Glutamatergic neuron (in vitro differentiated cells): Measurements from ENCODE around the gene MRTFA. TPM values are rescaled to one million over a fixed set of nuclear protein-coding genes. Genes with fewer than 3 reads are reported as not detected.

ENCODE experiments used
- DNase-seq: peaks from one replicate; pipeline ENCODE4 v3.0.0; 2022
- H3K27ac Mint-ChIP-seq: one replicate; pipeline ENCODE4 v1.8.0; 2020; ENCODE audit warnings: mild to moderate bottlenecking, mixed read lengths, inconsistent platforms; ENCODE audit not compliant: unreplicated experiment
- H3K27me3 Mint-ChIP-seq: one replicate; pipeline ENCODE4 v1.8.0; 2020; ENCODE audit warnings: mild to moderate bottlenecking, moderate library complexity, mixed read lengths, inconsistent platforms; ENCODE audit not compliant: unreplicated experiment
- H3K36me3 Mint-ChIP-seq: one replicate; pipeline ENCODE4 v1.8.0; 2020; ENCODE audit warnings: mild to moderate bottlenecking, mixed read lengths, inconsistent platforms; ENCODE audit not compliant: unreplicated experiment
- H3K4me1 Mint-ChIP-seq: one replicate; pipeline ENCODE4 v1.8.0; 2020; ENCODE audit warnings: mild to moderate bottlenecking, low read depth, mixed read lengths, inconsistent platforms; ENCODE audit not compliant: unreplicated experiment
- H3K4me3 Mint-ChIP-seq: one replicate; pipeline ENCODE4 v1.8.0; 2020; ENCODE audit warnings: mild to moderate bottlenecking, mixed read lengths, inconsistent platforms; ENCODE audit not compliant: unreplicated experiment
- H3K9me3 Mint-ChIP-seq: one replicate; pipeline ENCODE4 v1.8.0; 2020; ENCODE audit warnings: mild to moderate bottlenecking, moderate library complexity, mixed read lengths, inconsistent platforms; ENCODE audit not compliant: unreplicated experiment
- total RNA-seq: library from RNA; stranded (reverse); fragmentation: NEBNext Ultra II Directional; extraction: Animal tissue kit (Norgen Biotek cat#: 25700); gene quantifications from one replicate; pipeline ENCODE4 v1.2.1, GENCODE V29; 2021; ENCODE audit not compliant: unreplicated experiment
- TF ChIP-seq, protein P1 (sequence below): fragments of 200-600 bp; sonication (generic); IDR thresholded peaks from one replicate; pipeline ENCODE4 v1.5.0; 2021; ENCODE audit not compliant: partially characterized antibody, unreplicated experiment

Gene MRTFA
- total RNA-seq, 1 donor from 2014 or later = 91.7 TPM

DNA sequence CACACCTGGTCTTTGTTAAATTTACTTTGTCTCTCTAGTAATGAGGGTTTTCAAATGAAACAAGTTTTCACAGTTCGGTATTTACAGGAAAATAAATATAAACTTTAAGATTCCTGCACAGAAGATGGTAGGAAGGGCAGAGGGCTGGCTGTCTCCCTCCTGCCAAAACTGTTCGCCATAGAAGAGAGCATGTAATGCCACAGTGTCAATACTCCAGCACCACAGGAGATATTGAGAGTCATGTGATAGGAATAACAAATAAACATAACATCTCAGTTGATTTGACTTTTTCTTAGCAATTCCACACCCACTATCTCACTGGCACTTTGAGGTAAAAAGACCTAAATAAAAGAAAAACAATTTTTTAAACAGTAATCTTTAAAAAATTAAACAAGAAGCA, 100.9 kb downstream of the MRTFA start:
- no peak overlapping the region for H3K4me3 Mint-ChIP-seq
- peak overlapping the region; percentile 76 for H3K27ac Mint-ChIP-seq
- TF ChIP-seq, protein P1, sequence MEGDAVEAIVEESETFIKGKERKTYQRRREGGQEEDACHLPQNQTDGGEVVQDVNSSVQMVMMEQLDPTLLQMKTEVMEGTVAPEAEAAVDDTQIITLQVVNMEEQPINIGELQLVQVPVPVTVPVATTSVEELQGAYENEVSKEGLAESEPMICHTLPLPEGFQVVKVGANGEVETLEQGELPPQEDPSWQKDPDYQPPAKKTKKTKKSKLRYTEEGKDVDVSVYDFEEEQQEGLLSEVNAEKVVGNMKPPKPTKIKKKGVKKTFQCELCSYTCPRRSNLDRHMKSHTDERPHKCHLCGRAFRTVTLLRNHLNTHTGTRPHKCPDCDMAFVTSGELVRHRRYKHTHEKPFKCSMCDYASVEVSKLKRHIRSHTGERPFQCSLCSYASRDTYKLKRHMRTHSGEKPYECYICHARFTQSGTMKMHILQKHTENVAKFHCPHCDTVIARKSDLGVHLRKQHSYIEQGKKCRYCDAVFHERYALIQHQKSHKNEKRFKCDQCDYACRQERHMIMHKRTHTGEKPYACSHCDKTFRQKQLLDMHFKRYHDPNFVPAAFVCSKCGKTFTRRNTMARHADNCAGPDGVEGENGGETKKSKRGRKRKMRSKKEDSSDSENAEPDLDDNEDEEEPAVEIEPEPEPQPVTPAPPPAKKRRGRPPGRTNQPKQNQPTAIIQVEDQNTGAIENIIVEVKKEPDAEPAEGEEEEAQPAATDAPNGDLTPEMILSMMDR = no peak
- H3K9me3 Mint-ChIP-seq = peaks cover 12% of the 10 kb centered on the region
- peaks cover 13% of the 10 kb centered on the region for H3K36me3 Mint-ChIP-seq
- peaks cover 26% of the 10 kb centered on the region for H3K4me1 Mint-ChIP-seq
- H3K27me3 Mint-ChIP-seq = peaks cover 2% of the 10 kb centered on the region
- DNase-seq = no peak

GRCh38 chr22:40535189-40535512, 101.4 kb downstream of the MRTFA start:
- Mint-ChIP-seq H3K36me3 (peaks cover 13% of the 10 kb centered on the region), H3K27ac (peak overlapping the region; percentile 76), H3K9me3 (peaks cover 12% of the 10 kb centered on the region), H3K4me1 (peaks cover 26% of the 10 kb centered on the region), H3K27me3 (peaks cover 2% of the 10 kb centered on the region), H3K4me3 (no peak overlapping the region)
- no peak for DNase-seq
- TF ChIP-seq, protein P1 = no peak

- TF ChIP-seq, protein P1 = no peak
- H3K27me3 Mint-ChIP-seq = peaks cover 2% of the 10 kb centered on the region
- H3K27ac Mint-ChIP-seq = peak overlapping the region; percentile 81
- DNase-seq = no peak
- H3K4me3 Mint-ChIP-seq = no peak overlapping the region
- peaks cover 13% of the 10 kb centered on the region for H3K36me3 Mint-ChIP-seq
- peaks cover 26% of the 10 kb centered on the region for H3K4me1 Mint-ChIP-seq
- peaks cover 12% of the 10 kb centered on the region for H3K9me3 Mint-ChIP-seq
Measured at GRCh38 chr22:40534379-40535188, 101.9 kb downstream of the MRTFA start.

- DNase-seq = no peak
- Mint-ChIP-seq H3K4me3 (peak overlapping the region; percentile 6), H3K27me3 (peaks cover 2% of the 10 kb centered on the region), H3K9me3 (peaks cover 10% of the 10 kb centered on the region), H3K4me1 (peaks cover 26% of the 10 kb centered on the region), H3K27ac (peak overlapping the region; percentile 81), H3K36me3 (peaks cover 13% of the 10 kb centered on the region)
- TF ChIP-seq, protein P1 = no peak
Measured at GRCh38 chr22:40533712-40534378, 102.7 kb downstream of the MRTFA start.
